Fibroblast of skin of back (primary cell): ENCODE data around the gene NAP1L4. TPM values are rescaled to one million over a fixed set of nuclear protein-coding genes. Genes with fewer than 3 reads are reported as not detected.

Experiments
- DNase-seq: peaks from one replicate; pipeline ENCODE4 v3.0.0-alpha.2; 2013
- polyA plus RNA-seq, 2 experiments: library from polyadenylated mRNA; unstranded; fragments of 120-200 nt; gene quantifications; one replicate each; pipeline ENCODE4 v1.2.1, GENCODE V29; 2013; ENCODE audit not compliant: insufficient read length in 2 of 2

Gene NAP1L4
- polyA plus RNA-seq (2013, experiment 1 of 2; ENCODE audit: insufficient read length) = 119 TPM
- polyA plus RNA-seq (2013, experiment 2 of 2; ENCODE audit: insufficient read length) = 93.1 TPM

GRCh38 chr11:2992234-2992996 lies at the start of gene NAP1L4:
Gene NAP1L4 (minus strand): TSS chr11:2992329. CDS start chr11:2979220, 13,109 bp downstream.
- peak; percentile 95 for DNase-seq

DNA sequence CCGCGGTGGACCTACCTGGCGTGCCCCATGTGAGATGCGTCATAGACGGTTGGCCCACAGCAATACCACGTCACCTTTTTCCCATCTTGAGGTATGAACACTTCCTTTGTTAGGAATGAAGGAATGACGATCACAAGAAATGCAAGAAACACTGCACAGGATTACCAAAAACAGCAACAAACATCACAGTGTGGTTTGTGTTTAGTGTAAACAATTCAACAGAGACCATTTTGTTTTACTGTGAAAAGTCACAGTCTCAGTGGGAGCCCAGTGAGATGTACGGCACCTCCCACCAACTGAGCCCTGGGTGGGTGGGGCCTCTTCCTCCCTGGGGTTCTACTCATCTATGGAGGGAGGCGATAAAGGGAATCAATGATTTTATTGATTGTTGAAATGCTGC lies 48.8 kb upstream of the NAP1L4 start:
- DNase-seq = no peak

GRCh38 chr11:3037945-3038271 lies 45.8 kb upstream of the NAP1L4 start:
- no peak for DNase-seq

GRCh38 chr11:3037040-3037944 lies 45.2 kb upstream of the NAP1L4 start:
- peak; percentile 72 for DNase-seq

DNA sequence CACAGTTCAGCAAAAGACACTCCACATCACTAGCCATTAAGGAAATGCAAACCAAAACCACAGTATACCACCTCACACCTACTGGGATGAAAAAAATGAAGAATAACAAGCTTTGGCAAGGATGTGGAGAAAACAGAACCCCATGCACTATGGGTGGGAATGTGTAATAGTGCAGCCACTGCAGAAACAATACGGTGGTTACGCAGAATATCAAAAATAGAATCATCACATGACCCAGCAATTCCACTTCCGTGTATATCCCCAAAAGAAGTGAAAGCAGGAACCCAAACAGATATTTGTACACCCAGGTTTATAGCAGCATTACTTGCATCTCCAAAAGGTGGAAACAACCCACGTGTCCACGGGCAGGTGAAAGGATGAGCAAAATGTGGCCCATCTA lies 44.3 kb upstream of the NAP1L4 start:
- no peak for DNase-seq

- no peak for DNase-seq
Observed at GRCh38 chr11:3035333-3035732, 43.2 kb upstream of the NAP1L4 start.

DNA sequence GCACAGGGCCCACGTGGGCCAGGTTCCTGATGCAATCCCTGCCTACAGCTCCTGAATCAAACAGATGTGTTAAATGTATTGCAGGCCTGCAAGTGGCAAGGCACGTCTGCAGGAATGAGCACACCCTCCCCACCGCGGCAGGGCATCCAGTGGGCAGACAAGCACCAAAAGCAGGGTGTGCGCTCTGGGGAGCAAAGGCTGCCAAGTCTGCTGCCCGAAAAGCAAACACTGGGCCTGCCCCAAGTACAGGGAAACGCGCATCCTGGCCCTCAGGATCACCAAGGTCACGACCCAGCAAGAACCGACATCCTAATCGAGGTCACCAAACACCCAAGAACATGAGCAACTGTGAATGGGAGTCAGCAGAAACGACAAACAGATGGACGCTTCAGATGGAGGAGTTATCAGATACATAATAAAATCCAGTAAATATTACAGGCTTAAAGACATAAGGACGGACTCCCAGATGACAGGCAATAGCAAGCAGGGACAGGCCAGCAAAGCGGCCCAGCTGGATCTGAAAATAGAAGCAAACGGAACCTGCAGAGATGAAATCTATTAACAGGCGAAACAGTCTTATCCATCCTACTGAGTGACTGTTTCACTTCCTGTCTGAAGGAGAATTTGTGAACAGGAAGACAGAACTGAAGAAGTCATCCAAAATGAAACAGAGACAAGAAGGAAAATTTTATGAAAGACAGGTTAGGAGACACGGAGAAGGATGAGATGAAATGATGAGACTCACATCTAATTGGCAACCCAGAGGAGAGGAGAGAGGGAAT lies 38.4 kb upstream of the NAP1L4 start:
- DNase-seq = no peak

DNA sequence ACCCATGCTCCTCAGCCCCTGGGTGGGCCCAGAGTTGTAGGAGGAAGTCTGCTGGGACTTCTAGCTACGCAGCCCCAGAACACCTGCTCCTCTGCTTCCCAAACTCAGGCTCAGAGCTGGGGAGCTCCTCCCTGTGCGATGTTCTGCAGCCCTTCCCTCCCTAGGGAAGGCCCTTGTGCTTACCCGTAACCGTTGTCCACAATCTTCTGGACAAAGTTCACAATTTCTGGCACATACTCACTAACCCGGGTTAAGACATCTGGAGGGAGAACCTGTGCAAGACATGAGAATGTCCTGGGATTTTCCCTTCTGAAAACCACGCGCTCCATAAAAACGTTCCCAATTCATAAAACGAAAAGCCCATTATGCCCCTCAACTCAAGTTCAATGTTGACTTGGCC lies 36.7 kb upstream of the NAP1L4 start:
- no peak for DNase-seq

DNA sequence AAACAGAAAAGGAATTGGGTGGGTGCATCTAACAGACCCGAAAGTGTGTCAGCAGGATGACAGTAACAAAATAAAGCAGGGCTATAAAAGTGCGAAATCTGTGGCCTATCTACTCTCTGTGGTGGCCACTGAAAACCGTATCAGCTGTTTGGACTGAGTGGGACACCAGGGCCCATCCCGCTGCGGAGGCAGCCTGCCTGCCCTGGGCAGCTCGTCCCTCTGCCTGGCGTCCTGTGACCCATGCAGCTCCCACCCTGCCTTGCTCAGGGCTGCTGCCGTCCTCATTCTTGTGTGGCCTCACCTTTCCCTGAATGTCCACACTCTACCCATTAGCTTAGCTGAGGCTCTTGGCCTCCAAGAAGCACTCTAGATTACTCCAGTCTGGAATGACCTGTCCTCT lies 34.7 kb upstream of the NAP1L4 start:
- no peak for DNase-seq

- peak; percentile 83 for DNase-seq
Observed at GRCh38 chr11:3022982-3023381, 30.9 kb upstream of the NAP1L4 start.

GRCh38 chr11:3022300-3022967 lies 30.3 kb upstream of the NAP1L4 start:
- DNase-seq = peak; percentile 61

DNA sequence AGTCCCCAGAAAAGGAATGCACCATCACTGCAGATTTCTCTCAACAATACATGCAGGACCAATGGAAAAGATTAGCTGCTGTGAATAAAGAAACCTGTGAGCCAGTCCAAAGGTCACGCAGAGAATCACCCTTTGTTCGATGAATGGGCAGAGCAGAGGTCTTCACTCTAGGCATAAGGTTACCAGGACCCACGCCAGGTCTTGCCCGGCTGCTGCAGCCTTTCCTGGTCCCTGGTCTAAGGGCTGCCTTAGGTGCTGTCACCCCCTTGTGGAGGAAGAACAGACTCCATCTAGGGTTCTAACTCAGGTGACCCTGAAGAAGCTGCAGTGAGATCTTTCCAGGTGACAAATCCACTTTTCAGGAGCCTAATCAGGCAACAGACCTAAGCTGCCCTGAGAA lies 29.0 kb upstream of the NAP1L4 start:
- no peak for DNase-seq

GRCh38 chr11:3020011-3020410 lies 27.9 kb upstream of the NAP1L4 start:
- no peak for DNase-seq

GRCh38 chr11:3018596-3018995 lies 26.5 kb upstream of the NAP1L4 start:
- no peak for DNase-seq

DNA sequence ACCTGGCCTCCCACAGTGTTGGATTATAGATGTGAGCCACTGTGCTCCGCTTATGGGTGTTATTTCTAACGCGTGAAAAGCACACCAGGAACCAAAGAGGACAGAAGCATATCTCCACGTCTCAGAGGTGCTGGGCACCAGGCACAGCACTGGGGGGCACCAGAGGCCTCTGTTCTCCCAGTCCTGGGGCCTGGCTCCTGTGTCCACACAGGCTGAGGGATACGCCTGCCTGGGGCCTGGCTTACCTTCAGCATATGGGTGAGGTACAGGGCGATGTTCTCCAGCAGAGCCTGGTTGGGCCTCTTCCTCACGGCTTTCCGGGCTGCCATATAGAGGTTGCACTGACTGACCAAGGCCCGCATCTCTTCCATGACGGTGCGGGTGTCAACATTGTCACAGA lies 24.7 kb upstream of the NAP1L4 start:
- no peak for DNase-seq

GRCh38 chr11:3015796-3016195 lies 23.7 kb upstream of the NAP1L4 start:
- DNase-seq = no peak

GRCh38 chr11:3014943-3015342 lies 22.8 kb upstream of the NAP1L4 start:
- DNase-seq = no peak

- no peak for DNase-seq
Observed at GRCh38 chr11:3014057-3014938, 22.2 kb upstream of the NAP1L4 start.

GRCh38 chr11:3011891-3012885 lies 20.1 kb upstream of the NAP1L4 start:
- no peak for DNase-seq
